ENCODE data around the gene KIAA1328. TPM values are rescaled to one million over a fixed set of nuclear protein-coding genes. Genes with fewer than 3 reads are reported as not detected.
"Not testable (repeated sequence)": the region's sequence is repeated elsewhere in the genome, so short reads cannot be mapped to it uniquely, and the experiment has no call there.

The KIAA1328 gene
- total RNA-seq, 1 donor from 2014 or later = 5.8 TPM

GRCh38 chr18:36811430-36811829 lies 17.5 kb upstream of the KIAA1328 start:
- no peak for TF ChIP-seq CTCF (IDR thresholded peaks at IDR 0.05; ENCODE audit: insufficient read depth, low read length, severe bottlenecking)
- Histone ChIP-seq H3K4me3 (ENCODE audit: low read depth, low read length) (no peak overlapping the region), H3K36me3 (ENCODE audit: control insufficient read depth, insufficient read depth, low read length) (peaks cover 12% of the 10 kb centered on the region), H3K27me3 (ENCODE audit: control insufficient read depth, insufficient read depth, low read length) (no peaks in the 10 kb centered on the region)
- FAIRE-seq = no peak
- DNase-seq (ENCODE audit: low read depth) = no peak

- DNase-seq (ENCODE audit: low read depth) (no peak), FAIRE-seq (no peak)
- peaks cover 10% of the 10 kb centered on the region for H3K36me3 ChIP-seq (ENCODE audit: control insufficient read depth, insufficient read depth, low read length)
- no peak overlapping the region for H3K4me3 ChIP-seq (ENCODE audit: low read depth, low read length)
- H3K27me3 ChIP-seq (ENCODE audit: control insufficient read depth, insufficient read depth, low read length) = no peaks in the 10 kb centered on the region
- no peak for TF ChIP-seq CTCF (IDR thresholded peaks at IDR 0.05; ENCODE audit: insufficient read depth, low read length, severe bottlenecking)
Observed at GRCh38 chr18:36811955-36812354, 17.0 kb upstream of the KIAA1328 start.

GRCh38 chr18:36812678-36813077 lies 16.2 kb upstream of the KIAA1328 start:
- no peak for DNase-seq (ENCODE audit: low read depth)
- no peak for TF ChIP-seq CTCF (IDR thresholded peaks at IDR 0.05; ENCODE audit: insufficient read depth, low read length, severe bottlenecking)
- FAIRE-seq = no peak
- Histone ChIP-seq H3K27me3 (ENCODE audit: control insufficient read depth, insufficient read depth, low read length) (no peaks in the 10 kb centered on the region), H3K4me3 (ENCODE audit: low read depth, low read length) (no peak overlapping the region), H3K36me3 (ENCODE audit: control insufficient read depth, insufficient read depth, low read length) (peaks cover 8% of the 10 kb centered on the region)

GRCh38 chr18:36813101-36813775 lies 15.7 kb upstream of the KIAA1328 start:
- TF ChIP-seq CTCF (IDR thresholded peaks at IDR 0.05; ENCODE audit: insufficient read depth, low read length, severe bottlenecking) = no peak
- FAIRE-seq = no peak

GRCh38 chr18:36813824-36814223 lies 15.1 kb upstream of the KIAA1328 start:
- no peak for FAIRE-seq
- no peak for TF ChIP-seq CTCF (IDR thresholded peaks at IDR 0.05; ENCODE audit: insufficient read depth, low read length, severe bottlenecking)
- peaks cover 5% of the 10 kb centered on the region for H3K36me3 ChIP-seq (ENCODE audit: control insufficient read depth, insufficient read depth, low read length)

More at GRCh38 chr18:36813101-36813775, 15.7 kb upstream of the KIAA1328 start:
- Histone ChIP-seq H3K27me3 (ENCODE audit: control insufficient read depth, insufficient read depth, low read length) (no peaks in the 10 kb centered on the region), H3K4me3 (ENCODE audit: low read depth, low read length) (no peak overlapping the region), H3K36me3 (ENCODE audit: control insufficient read depth, insufficient read depth, low read length) (peaks cover 5% of the 10 kb centered on the region)
- DNase-seq (ENCODE audit: low read depth) = no peak

GRCh38 chr18:36814994-36815393 lies 13.9 kb upstream of the KIAA1328 start:
- peaks cover 5% of the 10 kb centered on the region for H3K36me3 ChIP-seq (ENCODE audit: control insufficient read depth, insufficient read depth, low read length)
- no peak for FAIRE-seq

More at GRCh38 chr18:36813824-36814223, 15.1 kb upstream of the KIAA1328 start:
- no peak for DNase-seq (ENCODE audit: low read depth)
- Histone ChIP-seq H3K27me3 (ENCODE audit: control insufficient read depth, insufficient read depth, low read length) (no peaks in the 10 kb centered on the region), H3K4me3 (ENCODE audit: low read depth, low read length) (no peak overlapping the region)

GRCh38 chr18:36816096-36816495 lies 12.8 kb upstream of the KIAA1328 start:
- H3K27me3 ChIP-seq (ENCODE audit: control insufficient read depth, insufficient read depth, low read length); H3K4me3 ChIP-seq (ENCODE audit: low read depth, low read length); DNase-seq (ENCODE audit: low read depth); H3K36me3 ChIP-seq (ENCODE audit: control insufficient read depth, insufficient read depth, low read length): not testable (repeated sequence)
- peak; percentile 87 for FAIRE-seq

More at GRCh38 chr18:36814994-36815393, 13.9 kb upstream of the KIAA1328 start:
- Histone ChIP-seq H3K27me3 (ENCODE audit: control insufficient read depth, insufficient read depth, low read length) (no peaks in the 10 kb centered on the region), H3K4me3 (ENCODE audit: low read depth, low read length) (no peak overlapping the region)
- DNase-seq (ENCODE audit: low read depth) = peak; percentile 13
- TF ChIP-seq CTCF (IDR thresholded peaks at IDR 0.05; ENCODE audit: insufficient read depth, low read length, severe bottlenecking) = no peak
